H9 (cell line): ENCODE measurements around the gene KLHL10. TPM values are rescaled to one million over a fixed set of nuclear protein-coding genes. Genes with fewer than 3 reads are reported as not detected.

Source experiments
- DNase-seq: peaks from one replicate; pipeline ENCODE4 v3.0.0-alpha.2; 2017
- H2AFZ ChIP-seq: one replicate; pipeline ENCODE4 v1.6.1; 2013; ENCODE audit warnings: mild to moderate bottlenecking, low read length, control low read depth, moderate library complexity
- H2AK5ac ChIP-seq: 2 replicates; pipeline ENCODE4 v1.6.1; 2013; ENCODE audit warnings: low read length, control low read depth, mixed read lengths; ENCODE audit not compliant: insufficient read length
- H2BK120ac ChIP-seq: one replicate; pipeline ENCODE4 v1.6.1; 2013; ENCODE audit warnings: low read depth, mild to moderate bottlenecking, low read length, control low read depth, inconsistent platforms; ENCODE audit not compliant: poor library complexity, severe bottlenecking
- H2BK12ac ChIP-seq: 2 replicates; pipeline ENCODE4 v1.6.1; 2013; ENCODE audit warnings: low read length, control low read depth, mixed read lengths, low read depth; ENCODE audit not compliant: insufficient read length
- H2BK15ac ChIP-seq: 2 replicates; pipeline ENCODE4 v1.6.1; 2013; ENCODE audit warnings: low read depth, low read length, control low read depth
- H2BK20ac ChIP-seq: one replicate; pipeline ENCODE4 v1.6.1; 2013; ENCODE audit warnings: low read depth, mild to moderate bottlenecking, low read length, control low read depth, inconsistent platforms; ENCODE audit not compliant: poor library complexity, severe bottlenecking
- H2BK5ac ChIP-seq: 2 replicates; pipeline ENCODE4 v1.6.1; 2013; ENCODE audit warnings: low read length, control low read depth, mixed read lengths; ENCODE audit not compliant: insufficient read length
- H3K14ac ChIP-seq: 2 replicates; pipeline ENCODE4 v1.6.1; 2013; ENCODE audit warnings: low read length, control low read depth; ENCODE audit not compliant: insufficient read depth
- H3K18ac ChIP-seq: 2 replicates; pipeline ENCODE4 v1.6.1; 2013; ENCODE audit warnings: low read depth, mild to moderate bottlenecking, mixed read lengths, low read length, control low read depth; ENCODE audit not compliant: insufficient read length
- H3K23ac ChIP-seq: 2 replicates; pipeline ENCODE4 v1.6.1; 2013; ENCODE audit warnings: low read length, control low read depth, mixed read lengths, low read depth; ENCODE audit not compliant: insufficient read length
- H3K23me2 ChIP-seq: 2 replicates; pipeline ENCODE4 v1.6.1; 2013; ENCODE audit warnings: low read depth, mild to moderate bottlenecking, mixed read lengths, low read length, control low read depth; ENCODE audit not compliant: insufficient read length, poor library complexity, severe bottlenecking
- H3K27ac ChIP-seq: 2 replicates; pipeline ENCODE4 v1.5.1; 2013; ENCODE audit warnings: low read length, control low read depth, mixed read lengths, low read depth; ENCODE audit not compliant: insufficient read length
- H3K27me3 ChIP-seq: 2 replicates; pipeline ENCODE4 v1.6.1; 2013; ENCODE audit warnings: low read length, control low read depth, inconsistent platforms; ENCODE audit not compliant: insufficient read depth
- H3K4ac ChIP-seq: 2 replicates; pipeline ENCODE4 v1.6.1; 2013; ENCODE audit warnings: low read depth, mild to moderate bottlenecking, control low read depth, inconsistent platforms, low read length, moderate library complexity
- H3K4me1 ChIP-seq: 2 replicates; pipeline ENCODE4 v1.6.1; 2013; ENCODE audit warnings: low read length, control low read depth, inconsistent platforms; ENCODE audit not compliant: insufficient read depth
- H3K4me2 ChIP-seq: 2 replicates; pipeline ENCODE4 v1.6.1; 2013; ENCODE audit warnings: low read length, control low read depth, mixed read lengths; ENCODE audit not compliant: insufficient read length, insufficient read depth
- H3K56ac ChIP-seq: 2 replicates; pipeline ENCODE4 v1.6.1; 2013; ENCODE audit warnings: low read depth, mild to moderate bottlenecking, mixed read lengths, low read length, control low read depth; ENCODE audit not compliant: insufficient read length
- H3K79me1 ChIP-seq: 2 replicates; pipeline ENCODE4 v1.6.1; 2013; ENCODE audit warnings: low read depth, mild to moderate bottlenecking, moderate library complexity, low read length, control low read depth, inconsistent platforms; ENCODE audit not compliant: insufficient read depth, poor library complexity, severe bottlenecking
- H3K79me2 ChIP-seq: 2 replicates; pipeline ENCODE4 v1.6.1; 2013; ENCODE audit warnings: low read length, control low read depth, inconsistent platforms; ENCODE audit not compliant: insufficient read depth
- H3K9ac ChIP-seq: 2 replicates; pipeline ENCODE4 v1.6.1; 2013; ENCODE audit warnings: low read length, control low read depth, mixed read lengths; ENCODE audit not compliant: insufficient read length; ENCODE audit errors: extremely low read depth
- H3K9me3 ChIP-seq: one replicate; pipeline ENCODE4 v1.6.1; 2013; ENCODE audit warnings: low read depth, low read length, inconsistent platforms; ENCODE audit not compliant: control insufficient read depth
- H3T11ph ChIP-seq: one replicate; pipeline ENCODE4 v1.6.1; 2013; ENCODE audit warnings: mild to moderate bottlenecking, low read length, control low read depth, inconsistent platforms
- H4K20me1 ChIP-seq: one replicate; pipeline ENCODE4 v1.6.1; 2013; ENCODE audit not compliant: control insufficient read depth, insufficient read length, insufficient read depth
- H4K5ac ChIP-seq: 2 replicates; pipeline ENCODE4 v1.6.1; 2013; ENCODE audit warnings: low read depth, mild to moderate bottlenecking, mixed read lengths, low read length, control low read depth; ENCODE audit not compliant: insufficient read length
- H4K8ac ChIP-seq: replicated peaks from 2 replicates; pipeline ENCODE4 v1.6.1; 2013; ENCODE audit warnings: low read length, control low read depth, mixed read lengths, low read depth; ENCODE audit not compliant: insufficient read length
- H4K91ac ChIP-seq: 2 replicates; pipeline ENCODE4 v1.6.1; 2013; ENCODE audit warnings: low read depth, mild to moderate bottlenecking, moderate library complexity, mixed read lengths, low read length, control low read depth; ENCODE audit not compliant: insufficient read length
- H3K27ac Mint-ChIP-seq, 3 experiments: 2 replicates in 2 of 3; 3 replicates in 1 of 3; pipeline ENCODE4 v1.8.0; 2020 to 2021; ENCODE audit warnings: mixed read lengths in 3 of 3, mild to moderate bottlenecking in 1 of 3, moderate library complexity in 1 of 3
- H3K27me3 Mint-ChIP-seq: 2 replicates; pipeline ENCODE4 v1.8.0; 2021; ENCODE audit warnings: low read depth, mild to moderate bottlenecking, moderate library complexity, mixed read lengths
- H3K36me3 Mint-ChIP-seq, 3 experiments: 2 replicates in 2 of 3; 3 replicates in 1 of 3; pipeline ENCODE4 v1.8.0; 2020 to 2021; ENCODE audit warnings: low read depth in 3 of 3, mixed read lengths in 3 of 3; ENCODE audit not compliant: insufficient read depth in 1 of 3
- H3K4me1 Mint-ChIP-seq, 2 experiments: 2 replicates each; pipeline ENCODE4 v1.8.0; 2020; ENCODE audit warnings: mixed read lengths in 2 of 2
- H3K4me3 Mint-ChIP-seq, 2 experiments: 2 replicates in 1 of 2; 3 replicates in 1 of 2; pipeline ENCODE4 v1.8.0; 2020 to 2021; ENCODE audit warnings: mild to moderate bottlenecking in 2 of 2, mixed read lengths in 2 of 2, moderate library complexity in 1 of 2
- H3K9me3 Mint-ChIP-seq, 2 experiments: 2 replicates in 1 of 2; 3 replicates in 1 of 2; pipeline ENCODE4 v1.8.0; 2020; ENCODE audit warnings: mild to moderate bottlenecking in 2 of 2, mixed read lengths in 2 of 2, moderate library complexity in 1 of 2
- whole genome bisulfite sequencing: extraction: QIAGEN DNeasy Blood & Tissue Kit; methylation state at CpG from one replicate; pipeline ENCODE4 v1.1.7; 2013; ENCODE audit warnings: missing lambda C conversion rate, low lambda C conversion rate, mixed read lengths; ENCODE audit not compliant: insufficient read length; ENCODE audit errors: extremely low coverage; 5-methylcytosine and 5-hydroxymethylcytosine counted together
- total RNA-seq: library from RNA; stranded (reverse); gene quantifications from 2 replicates; pipeline ENCODE4 v1.2.1, GENCODE V29; 2021
- TF ChIP-seq, protein P1 (sequence below): fragments of 200-600 bp; sonication (generic); conservative IDR thresholded peaks from 3 replicates; pipeline ENCODE4 v1.8.0; 2021; ENCODE audit warnings: antibody characterized with exemption, mild to moderate bottlenecking

KLHL10 gene
- total RNA-seq, 1 experiment from 2014 or later = 0.46 TPM

- peak overlapping the region; percentile 76 for H3K4me2 ChIP-seq
- WGBS = no CpG with 5 or more reads among the region's 12 CpGs
- no peak overlapping the region for H3K27ac ChIP-seq
- H3K9ac ChIP-seq = peak overlapping the region; percentile 51
- H2BK12ac ChIP-seq = no peak overlapping the region
- no peak overlapping the region for H4K5ac ChIP-seq
- no peak overlapping the region for H2BK20ac ChIP-seq
- no peak overlapping the region for H4K8ac ChIP-seq
- no peak for DNase-seq
- Mint-ChIP-seq H3K27me3 (peaks cover 11% of the 10 kb centered on the region), H3K27ac (peak overlapping the region in 2 of 3 experiments; percentile 53 to 97; a peak in 4 of 7 replicates), H3K4me3 (peak overlapping the region; percentile 91 to 99), H3K36me3 (peaks cover 26 to 36% (median 32%) of the 10 kb centered on the region in 3 experiments), H3K9me3 (peaks cover 0 to 10% of the 10 kb centered on the region in 2 experiments; a peak in 3 of 5 replicates), H3K4me1 (peaks cover 23 to 36% of the 10 kb centered on the region in 2 experiments)
- H3K23ac ChIP-seq = no peak overlapping the region
- no peak overlapping the region for H3K18ac ChIP-seq
- H3K56ac ChIP-seq = no peak overlapping the region
- peaks cover 14% of the 10 kb centered on the region; the same call in 1 of the 2 replicates for H3K79me2 ChIP-seq
- H3K14ac ChIP-seq = no peak overlapping the region
- no peaks in the 10 kb centered on the region for H3K9me3 ChIP-seq
- no peak overlapping the region for H3T11ph ChIP-seq
- H2BK15ac ChIP-seq = no peak overlapping the region
- no peak overlapping the region for H2BK5ac ChIP-seq
- no peak overlapping the region for H2AK5ac ChIP-seq
- peaks cover 2% of the 10 kb centered on the region for H3K79me1 ChIP-seq
- no peak overlapping the region for H2BK120ac ChIP-seq
- H3K23me2 ChIP-seq = peaks cover 16% of the 10 kb centered on the region
- TF ChIP-seq, protein P1, sequence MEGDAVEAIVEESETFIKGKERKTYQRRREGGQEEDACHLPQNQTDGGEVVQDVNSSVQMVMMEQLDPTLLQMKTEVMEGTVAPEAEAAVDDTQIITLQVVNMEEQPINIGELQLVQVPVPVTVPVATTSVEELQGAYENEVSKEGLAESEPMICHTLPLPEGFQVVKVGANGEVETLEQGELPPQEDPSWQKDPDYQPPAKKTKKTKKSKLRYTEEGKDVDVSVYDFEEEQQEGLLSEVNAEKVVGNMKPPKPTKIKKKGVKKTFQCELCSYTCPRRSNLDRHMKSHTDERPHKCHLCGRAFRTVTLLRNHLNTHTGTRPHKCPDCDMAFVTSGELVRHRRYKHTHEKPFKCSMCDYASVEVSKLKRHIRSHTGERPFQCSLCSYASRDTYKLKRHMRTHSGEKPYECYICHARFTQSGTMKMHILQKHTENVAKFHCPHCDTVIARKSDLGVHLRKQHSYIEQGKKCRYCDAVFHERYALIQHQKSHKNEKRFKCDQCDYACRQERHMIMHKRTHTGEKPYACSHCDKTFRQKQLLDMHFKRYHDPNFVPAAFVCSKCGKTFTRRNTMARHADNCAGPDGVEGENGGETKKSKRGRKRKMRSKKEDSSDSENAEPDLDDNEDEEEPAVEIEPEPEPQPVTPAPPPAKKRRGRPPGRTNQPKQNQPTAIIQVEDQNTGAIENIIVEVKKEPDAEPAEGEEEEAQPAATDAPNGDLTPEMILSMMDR = no peak
- H2AFZ ChIP-seq = no peak overlapping the region
- no peaks in the 10 kb centered on the region for H4K20me1 ChIP-seq
- H3K4me1 ChIP-seq = peaks cover 4% of the 10 kb centered on the region; the same call in 1 of the 2 replicates
- H3K27me3 ChIP-seq = no peaks in the 10 kb centered on the region
- H3K4ac ChIP-seq = no peak overlapping the region
- H4K91ac ChIP-seq = no peak overlapping the region
Observed at GRCh38 chr17:41813152-41813680, 24.4 kb upstream of the KLHL10 start.
